GM12878 (cell line): ENCODE data around the gene MYLK4. TPM values are rescaled to one million over a fixed set of nuclear protein-coding genes. Genes with fewer than 3 reads are reported as not detected.

ENCODE experiments used
- E2F8 ChIP-seq: fragments of 450-650 bp; IDR thresholded peaks from 2 replicates; pipeline ENCODE4 v1.6.1; 2018; ENCODE audit warnings: mild to moderate bottlenecking, low read depth, moderate library complexity; ENCODE audit not compliant: partially characterized antibody
- PRDM15 ChIP-seq: fragments of 450-650 bp; formaldehyde crosslinking; IDR thresholded peaks from 2 replicates; pipeline ENCODE4 v1.4.0; 2020; ENCODE audit warnings: mild to moderate bottlenecking, moderate library complexity
- USF1 ChIP-seq: IDR thresholded peaks from 2 replicates; pipeline ENCODE4 v1.6.1; 2011; ENCODE audit warnings: borderline replicate concordance, low read depth, mild to moderate bottlenecking, moderate library complexity, mixed read lengths, low read length; ENCODE audit not compliant: insufficient read depth; ENCODE audit errors: extremely low read length
- polyA plus RNA-seq, 11 experiments: library from polyadenylated mRNA; depleted of rRNA in 4 of 11; unstranded in 6 of 11; stranded (reverse) in 5 of 11; fragments of >200 nt; fragmentation: Nextera tagmentation in 4 of 11; fragmentation: Illumina TruSeq in 1 of 11; extraction: Ambion mirVana in 4 of 11; extraction: Trizol in 1 of 11; gene quantifications; 1 replicate in 1 of 11; 2 replicates in 10 of 11; pipeline versions ENCODE4 v1.2.1 to v1.2.3, GENCODE V29; 2011 to 2016; ENCODE audit warnings: inconsistent platforms in 2 of 11, missing spikeins in 2 of 11, low read depth in 1 of 11
- total RNA-seq, 4 experiments: library from RNA; depleted of rRNA in 3 of 4; stranded (reverse); fragments of >200 nt in 3 of 4; fragmentation: Illumina TruSeq in 1 of 4; extraction: Trizol in 1 of 4; gene quantifications; 2 replicates each; pipeline versions ENCODE4 v1.2.1 to v1.2.3, GENCODE V29; 2013 to 2021

MYLK4 gene
- total and polyA plus RNA-seq, 10 of the 15 experiments (the other 5 are each of a cell fraction or from before 2014, with no cell fraction given): under 0.01 to 0.09 (median 0.05) TPM; not detected in 1

DNA sequence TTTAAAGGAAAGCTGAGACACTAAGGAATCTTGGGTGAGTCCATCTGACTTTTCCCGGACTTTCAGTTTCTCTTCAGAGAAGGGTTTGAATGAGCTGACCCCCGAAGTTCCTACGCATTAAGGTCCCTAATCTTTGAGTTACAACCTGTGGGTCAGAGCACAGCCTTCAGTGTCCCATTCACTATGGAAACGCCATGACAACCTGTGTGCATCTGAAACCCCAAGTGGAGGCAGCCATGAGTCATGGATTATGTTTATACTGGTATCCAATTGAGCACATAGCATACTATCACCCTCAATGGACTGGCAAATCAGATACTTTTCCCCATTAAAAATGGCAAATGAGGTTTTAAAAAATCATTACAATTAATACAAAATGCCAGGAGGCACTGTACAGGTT, 11.4 kb downstream of the MYLK4 start (continued):
- TF ChIP-seq PRDM15 (CRISPR knock-in tag): no peak
- TF ChIP-seq E2F8: no peak
- no peak for TF ChIP-seq USF1
